Muscle layer of colon (tissue), 2 donors: ENCODE results near the gene DDX23.

Experiments
- H3K27ac ChIP-seq: one replicate; pipeline ENCODE4 v1.7.0; 2013; ENCODE audit warnings: low read depth, mild to moderate bottlenecking, low read length, moderate library complexity
- H3K27me3 ChIP-seq, 2 donors: one replicate each; pipeline ENCODE4 v1.7.0; 2013; ENCODE audit warnings: low read length in 2 of 2, mild to moderate bottlenecking in 2 of 2; ENCODE audit not compliant: insufficient read depth in 2 of 2, control insufficient read depth in 1 of 2
- H3K36me3 ChIP-seq: one replicate; pipeline ENCODE4 v1.7.0; 2013; ENCODE audit warnings: mild to moderate bottlenecking, low read length; ENCODE audit not compliant: insufficient read depth
- H3K4me1 ChIP-seq: one replicate; pipeline ENCODE4 v1.7.0; 2013; ENCODE audit warnings: mild to moderate bottlenecking, low read length; ENCODE audit not compliant: insufficient read depth
- H3K4me3 ChIP-seq, 2 donors: one replicate each; pipeline ENCODE4 v1.7.0; 2013; ENCODE audit warnings: low read length in 2 of 2, low read depth in 1 of 2, mild to moderate bottlenecking in 1 of 2, moderate library complexity in 1 of 2
- H3K9ac ChIP-seq: one replicate; pipeline ENCODE4 v1.7.0; 2013; ENCODE audit warnings: low read length
- H3K9me3 ChIP-seq: one replicate; pipeline ENCODE4 v1.7.0; 2013; ENCODE audit warnings: mild to moderate bottlenecking, low read length
- donor health status: abdominal sarcoma.
- donor health status: Adenocarcinoma of cecum.

DDX23 gene

DNA sequence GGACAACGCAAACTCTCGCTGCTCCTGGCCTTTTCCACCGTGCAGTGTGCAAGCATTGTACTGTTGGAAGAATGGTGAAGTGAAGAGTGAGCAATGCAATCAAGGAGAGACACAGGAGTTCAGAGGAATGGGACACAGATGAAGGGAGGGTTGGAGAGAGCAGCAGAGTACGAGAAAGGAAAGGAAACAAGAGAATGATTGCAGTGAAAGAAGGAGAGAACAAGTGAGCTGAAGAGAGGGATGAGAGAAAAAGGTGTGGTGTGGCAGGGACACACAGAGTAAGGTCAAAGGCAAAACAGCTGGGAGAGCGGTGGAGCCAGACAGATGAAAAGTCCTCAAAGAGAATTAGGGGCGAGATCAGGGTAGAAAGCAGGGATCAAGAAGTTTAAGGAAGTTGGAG lies 20.7 kb downstream of the DDX23 start:
- H3K27ac ChIP-seq, result no peak overlapping the region
- H3K27me3 ChIP-seq, result no peaks in the 10 kb centered on the region
- no peak overlapping the region for H3K9ac ChIP-seq
- no peaks in the 10 kb centered on the region for H3K4me1 ChIP-seq
- H3K4me3 ChIP-seq, result no peak overlapping the region
- H3K36me3 ChIP-seq, result peaks cover 69% of the 10 kb centered on the region
- H3K9me3 ChIP-seq, result no peaks in the 10 kb centered on the region

DNA sequence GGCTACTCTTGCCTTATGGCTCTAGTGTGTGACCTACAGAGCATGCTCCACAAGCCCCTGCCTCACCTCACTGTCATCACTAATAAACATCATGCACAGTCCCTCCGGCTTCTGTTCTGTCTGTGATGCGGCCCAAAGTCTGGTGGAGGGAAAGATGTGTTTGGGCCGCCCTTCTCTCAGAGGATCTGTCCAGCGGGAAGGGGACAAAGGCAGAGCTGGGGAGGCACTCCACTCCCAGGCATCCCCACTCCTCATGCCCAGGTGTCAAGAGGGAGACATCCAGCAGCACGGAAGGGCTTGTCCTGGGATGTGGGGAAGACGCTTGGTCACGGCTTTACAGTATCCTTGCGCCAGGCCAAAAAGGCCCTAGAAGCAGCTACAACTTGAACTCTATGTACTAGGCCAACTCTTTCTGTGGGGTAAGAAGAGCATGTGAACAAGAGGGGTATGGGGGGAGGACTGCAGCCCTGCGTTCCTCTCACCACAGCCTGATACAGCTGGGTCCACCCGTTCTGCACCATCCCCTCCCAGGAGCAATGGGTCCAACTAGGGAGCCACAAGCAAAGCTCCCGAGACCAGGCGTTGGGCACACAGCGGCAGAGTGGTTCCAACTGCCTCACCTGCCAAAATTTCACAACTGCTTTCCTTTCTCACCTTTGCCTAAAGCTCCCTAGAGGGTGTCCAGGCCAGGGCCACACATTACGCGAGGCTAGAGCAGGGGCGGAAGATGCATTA lies 23.0 kb downstream of the DDX23 start:
- H3K4me3 ChIP-seq, result no peak overlapping the region
- no peaks in the 10 kb centered on the region for H3K4me1 ChIP-seq
- no peak overlapping the region for H3K27ac ChIP-seq
- H3K9me3 ChIP-seq, result no peaks in the 10 kb centered on the region
- peaks cover 61% of the 10 kb centered on the region for H3K36me3 ChIP-seq
- H3K27me3 ChIP-seq, result no peaks in the 10 kb centered on the region
- no peak overlapping the region for H3K9ac ChIP-seq

DNA sequence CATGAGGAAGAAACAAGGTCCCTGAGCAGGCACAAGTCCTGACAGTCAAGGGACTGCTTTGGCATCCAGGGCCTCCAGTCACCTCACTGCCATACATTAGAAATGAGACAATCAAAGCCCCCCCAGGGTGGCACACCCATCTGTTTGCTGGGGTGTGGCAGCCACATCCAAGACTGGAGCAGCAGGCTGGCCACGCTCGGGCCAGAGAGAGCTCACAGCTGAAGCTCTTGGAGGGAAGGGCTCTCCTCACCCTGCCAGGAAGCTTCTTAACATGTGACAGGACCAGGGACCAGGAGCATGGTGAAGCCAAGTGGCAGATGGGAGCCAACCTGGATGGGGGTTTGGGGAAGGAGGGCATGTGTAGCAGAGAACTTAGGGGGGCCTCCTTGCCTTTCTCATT lies 23.7 kb downstream of the DDX23 start:
- H3K9me3 ChIP-seq, result no peaks in the 10 kb centered on the region
- H3K36me3 ChIP-seq, result peaks cover 54% of the 10 kb centered on the region

DNA sequence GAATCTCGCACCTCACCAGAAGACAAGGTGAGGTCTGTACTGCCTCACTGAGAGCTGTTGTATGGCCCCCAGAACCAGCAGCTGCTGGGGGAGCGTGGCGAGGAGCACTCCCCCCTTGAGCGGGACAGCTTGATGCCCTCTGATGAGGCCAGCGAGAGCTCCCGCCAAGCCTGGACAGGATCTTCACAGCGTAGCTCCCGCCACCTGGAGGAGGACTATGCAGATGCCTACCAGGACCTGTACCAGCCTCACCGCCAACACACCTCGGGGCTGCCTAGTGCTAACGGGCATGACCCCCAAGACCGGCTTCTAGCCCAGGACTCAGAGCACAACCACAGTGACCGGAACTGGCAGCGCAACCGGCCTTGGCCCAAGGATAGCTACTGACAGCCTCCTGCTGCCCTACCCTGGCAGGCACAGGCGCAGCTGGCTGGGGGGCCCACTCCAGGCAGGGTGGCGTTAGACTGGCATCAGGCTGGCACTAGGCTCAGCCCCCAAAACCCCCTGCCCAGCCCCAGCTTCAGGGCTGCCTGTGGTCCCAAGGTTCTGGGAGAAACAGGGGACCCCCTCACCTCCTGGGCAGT lies 24.4 kb downstream of the DDX23 start:
- H3K9ac ChIP-seq, result no peak overlapping the region

More for the DNA sequence above, 23.7 kb downstream of the DDX23 start:
- H3K4me3 ChIP-seq, result no peak overlapping the region
- no peaks in the 10 kb centered on the region for H3K27me3 ChIP-seq
- H3K4me1 ChIP-seq, result no peaks in the 10 kb centered on the region
- H3K9ac ChIP-seq, result no peak overlapping the region
- no peak overlapping the region for H3K27ac ChIP-seq

DNA sequence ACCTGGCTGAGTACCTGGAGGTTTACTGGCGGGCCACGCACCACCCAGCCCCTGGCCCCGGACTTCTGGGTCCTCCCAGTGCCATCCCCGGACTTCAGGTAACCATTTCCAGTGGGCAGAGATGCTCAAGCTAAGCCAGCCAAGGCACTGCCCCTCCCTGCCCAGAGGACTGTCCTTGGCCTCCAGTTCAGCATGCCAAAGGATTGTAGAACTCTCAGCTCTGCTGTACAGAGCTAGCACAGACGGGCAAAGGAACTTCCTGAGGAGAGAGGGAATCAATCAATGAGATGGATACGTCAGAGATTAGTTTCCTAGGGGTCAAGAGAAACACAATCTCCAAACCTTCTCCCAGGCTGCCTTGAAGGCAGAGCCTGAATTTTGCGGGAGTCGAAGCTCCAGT lies 24.9 kb downstream of the DDX23 start:
- Histone ChIP-seq H3K36me3 (peaks cover 41% of the 10 kb centered on the region), H3K9me3 (no peaks in the 10 kb centered on the region), H3K9ac (no peak overlapping the region), H3K27ac (no peak overlapping the region), H3K4me1 (no peaks in the 10 kb centered on the region), H3K27me3 (no peaks in the 10 kb centered on the region), H3K4me3 (no peak overlapping the region)

More for the DNA sequence above, 24.4 kb downstream of the DDX23 start:
- H3K27ac ChIP-seq, result no peak overlapping the region
- H3K4me3 ChIP-seq, result no peak overlapping the region
- H3K27me3 ChIP-seq, result no peaks in the 10 kb centered on the region
- peaks cover 47% of the 10 kb centered on the region for H3K36me3 ChIP-seq
- no peaks in the 10 kb centered on the region for H3K9me3 ChIP-seq
- no peaks in the 10 kb centered on the region for H3K4me1 ChIP-seq

DNA sequence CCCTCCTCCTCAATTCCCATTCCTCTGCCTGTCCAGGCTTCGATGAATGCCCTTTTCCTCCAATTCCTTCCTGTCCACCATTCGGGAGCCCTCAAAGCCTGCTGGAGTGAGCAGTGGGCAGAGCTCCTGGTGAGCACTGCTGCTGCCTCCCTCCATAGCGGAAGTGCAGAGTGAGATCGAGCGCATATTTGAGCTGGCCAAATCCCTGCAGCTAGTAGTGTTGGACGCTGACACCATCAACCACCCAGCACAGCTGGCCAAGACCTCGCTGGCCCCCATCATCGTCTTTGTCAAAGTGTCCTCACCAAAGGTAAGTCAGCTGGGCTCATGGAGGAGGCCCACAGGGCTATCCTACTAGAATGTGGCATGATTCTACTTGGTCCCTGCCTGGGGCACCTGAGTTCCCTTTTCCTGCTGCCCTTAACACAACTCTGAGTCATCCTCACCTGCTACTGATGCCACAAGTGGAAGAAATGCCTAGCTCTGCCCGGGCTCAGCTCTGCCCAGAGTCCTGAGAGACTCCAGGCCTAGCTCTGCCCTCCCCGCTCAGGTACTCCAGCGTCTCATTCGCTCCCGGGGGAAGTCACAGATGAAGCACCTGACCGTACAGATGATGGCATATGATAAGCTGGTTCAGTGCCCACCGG lies 25.6 kb downstream of the DDX23 start:
- Histone ChIP-seq H3K27ac (no peak overlapping the region), H3K36me3 (peaks cover 34% of the 10 kb centered on the region), H3K4me1 (no peaks in the 10 kb centered on the region)

DNA sequence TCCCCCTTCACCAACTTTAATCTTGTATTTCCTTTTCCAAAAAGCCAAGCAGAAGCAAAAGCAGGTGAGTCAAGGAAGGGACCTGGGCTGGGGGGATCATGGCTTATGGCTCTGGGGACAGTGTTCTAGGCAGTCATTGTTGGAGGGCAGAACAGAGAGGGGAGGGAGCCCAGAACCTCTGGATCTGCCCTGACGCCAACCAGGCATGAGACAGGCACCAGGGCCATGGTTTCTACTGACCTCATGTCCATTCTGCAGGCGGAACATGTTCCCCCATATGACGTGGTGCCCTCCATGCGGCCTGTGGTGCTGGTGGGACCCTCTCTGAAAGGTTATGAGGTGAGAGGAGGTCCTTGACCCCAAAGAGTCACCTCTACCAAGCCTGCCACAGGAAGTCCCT lies 27.1 kb downstream of the DDX23 start:
- H3K9ac ChIP-seq, result no peak overlapping the region
- no peaks in the 10 kb centered on the region for H3K27me3 ChIP-seq
- H3K4me3 ChIP-seq, result no peak overlapping the region
- peaks cover 20% of the 10 kb centered on the region for H3K36me3 ChIP-seq
- no peaks in the 10 kb centered on the region for H3K4me1 ChIP-seq
- no peaks in the 10 kb centered on the region for H3K9me3 ChIP-seq
- H3K27ac ChIP-seq, result no peak overlapping the region

More for the DNA sequence above, 25.6 kb downstream of the DDX23 start:
- Histone ChIP-seq H3K27me3 (no peaks in the 10 kb centered on the region), H3K9ac (no peak overlapping the region), H3K9me3 (no peaks in the 10 kb centered on the region), H3K4me3 (no peak overlapping the region)

DNA sequence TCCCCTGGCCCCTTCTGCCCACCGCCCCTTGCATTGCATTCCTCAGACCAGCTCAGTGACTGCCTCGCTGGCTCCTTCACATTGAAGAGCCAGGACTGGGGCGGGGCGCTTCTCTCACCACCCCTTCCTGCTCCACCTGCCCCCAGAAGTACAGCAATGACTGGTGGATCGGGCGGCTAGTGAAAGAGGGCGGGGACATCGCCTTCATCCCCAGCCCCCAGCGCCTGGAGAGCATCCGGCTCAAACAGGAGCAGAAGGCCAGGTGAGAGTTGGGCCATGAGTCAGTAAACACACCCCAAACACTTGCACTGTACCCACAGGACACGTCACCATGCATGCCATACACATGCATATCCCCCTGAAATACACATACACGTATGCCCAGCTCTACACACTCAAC lies 27.9 kb downstream of the DDX23 start:
- peaks cover 3% of the 10 kb centered on the region for H3K4me1 ChIP-seq
- no peaks in the 10 kb centered on the region for H3K27me3 ChIP-seq
- H3K4me3 ChIP-seq, result no peak overlapping the region
- H3K36me3 ChIP-seq, result peaks cover 12% of the 10 kb centered on the region
- no peaks in the 10 kb centered on the region for H3K9me3 ChIP-seq
- H3K27ac ChIP-seq, result no peak overlapping the region
- no peak overlapping the region for H3K9ac ChIP-seq

DNA sequence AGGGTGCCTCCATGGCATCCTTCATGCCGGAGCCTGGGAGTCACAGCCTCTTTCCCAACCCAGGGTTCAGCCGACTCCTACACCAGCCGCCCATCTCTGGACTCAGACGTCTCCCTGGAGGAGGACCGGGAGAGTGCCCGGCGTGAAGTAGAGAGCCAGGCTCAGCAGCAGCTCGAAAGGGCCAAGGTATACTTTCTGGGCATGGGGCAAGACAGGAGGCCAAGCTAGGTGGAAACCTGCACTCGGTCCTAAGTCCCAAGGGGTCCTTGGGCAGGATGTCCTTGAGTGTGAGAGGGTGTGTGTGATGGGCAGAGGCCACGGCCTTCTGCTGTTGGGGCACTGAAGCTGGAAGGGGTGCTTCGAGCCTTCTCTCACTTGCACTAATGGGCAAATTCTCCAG lies 28.7 kb downstream of the DDX23 start:
- H3K4me1 ChIP-seq, result peaks cover 7% of the 10 kb centered on the region
- H3K27ac ChIP-seq, result no peak overlapping the region
- no peak overlapping the region for H3K4me3 ChIP-seq
- no peaks in the 10 kb centered on the region for H3K27me3 ChIP-seq
- H3K9ac ChIP-seq, result no peak overlapping the region
- no peaks in the 10 kb centered on the region for H3K9me3 ChIP-seq
- peaks cover 12% of the 10 kb centered on the region for H3K36me3 ChIP-seq

DNA sequence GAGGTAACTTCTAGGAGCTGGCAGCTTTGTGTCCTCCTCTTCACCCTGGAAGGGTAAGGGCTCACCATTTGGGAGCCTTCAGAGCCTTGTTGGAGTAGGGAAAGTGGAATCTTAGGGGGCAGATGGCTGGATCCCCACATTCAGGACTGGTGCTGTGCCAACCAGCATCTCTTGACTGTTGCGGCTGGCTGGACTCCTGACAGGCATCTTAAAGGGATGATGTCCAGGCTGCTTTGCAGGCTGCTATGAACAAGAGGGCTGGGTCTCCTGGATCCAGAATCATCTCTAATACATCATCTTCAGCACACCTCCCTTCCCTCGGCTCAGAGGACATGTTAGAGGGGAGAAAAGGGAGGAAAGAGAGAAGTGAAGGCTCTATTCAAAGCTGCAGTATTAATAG lies 29.3 kb downstream of the DDX23 start:
- Histone ChIP-seq H3K4me1 (peaks cover 10% of the 10 kb centered on the region), H3K4me3 (no peak overlapping the region), H3K9me3 (no peaks in the 10 kb centered on the region), H3K9ac (no peak overlapping the region), H3K36me3 (peaks cover 12% of the 10 kb centered on the region), H3K27me3 (no peaks in the 10 kb centered on the region), H3K27ac (no peak overlapping the region)

DNA sequence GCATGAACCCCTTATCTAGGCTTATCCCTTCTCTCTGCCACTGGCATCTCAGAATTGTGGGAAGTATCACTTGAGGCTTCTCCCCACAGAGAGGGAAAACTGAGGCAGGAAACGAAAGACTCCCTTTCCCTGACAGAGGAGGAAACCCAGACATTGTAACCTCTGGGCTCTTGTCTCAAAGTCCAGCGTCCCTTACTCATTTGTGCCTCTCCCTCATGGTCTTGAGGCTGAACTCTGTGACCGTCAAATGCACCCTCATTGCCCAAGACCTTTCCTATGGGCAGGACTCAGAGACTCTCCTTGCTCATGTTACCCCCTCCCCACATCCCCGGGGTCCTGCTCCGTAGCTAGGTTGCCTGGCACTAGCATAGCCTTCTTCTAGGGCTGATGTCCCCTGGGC lies 29.8 kb downstream of the DDX23 start:
- Histone ChIP-seq H3K4me1 (peaks cover 15% of the 10 kb centered on the region), H3K36me3 (peaks cover 11% of the 10 kb centered on the region), H3K27me3 (no peaks in the 10 kb centered on the region), H3K9ac (no peak overlapping the region), H3K9me3 (no peaks in the 10 kb centered on the region), H3K4me3 (no peak overlapping the region), H3K27ac (no peak overlapping the region)
